Fibroblast of skin of scalp (primary cell): ENCODE results near the gene NSD2.
"Not testable (repeated sequence)": the region's sequence is repeated elsewhere in the genome, so short reads cannot be mapped to it uniquely, and the experiment has no call there.

Experiments
- DNase-seq: peaks from one replicate; pipeline ENCODE4 v3.0.0-alpha.2; 2013

NSD2 gene

DNA sequence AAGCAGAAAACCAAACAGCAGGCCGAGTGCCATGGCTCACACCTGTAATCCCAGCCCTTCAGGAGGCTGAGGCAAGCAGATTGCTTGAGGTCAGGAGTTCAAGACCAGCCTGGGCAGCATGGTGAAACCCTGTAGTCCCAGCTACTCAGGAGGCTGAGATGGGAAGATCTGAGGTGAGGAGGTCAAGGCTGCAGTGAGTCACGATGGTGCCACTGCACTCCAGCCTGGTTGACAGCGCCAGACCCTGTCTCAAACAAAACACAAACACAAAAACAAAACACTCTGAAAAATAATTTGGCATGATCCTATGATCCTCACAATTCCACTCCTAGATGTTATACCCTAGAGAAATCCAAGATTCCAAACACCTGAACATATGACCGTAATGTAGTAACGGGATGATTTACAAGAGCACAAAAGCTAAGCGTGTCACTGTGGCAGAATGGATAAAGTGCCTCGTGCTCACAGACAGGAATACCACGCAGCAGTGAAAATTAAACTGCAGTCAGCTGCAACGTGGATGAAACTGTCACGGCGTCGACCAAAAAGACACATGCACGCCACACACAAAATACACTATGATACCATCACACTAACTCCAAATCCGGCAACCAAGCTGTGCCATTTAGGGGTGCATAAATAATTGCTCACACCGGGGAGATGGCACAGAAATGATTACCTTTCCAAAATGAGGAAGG, 135.9 kb downstream of the NSD2 start:
- no peak for DNase-seq

- DNase-seq = no peak
Measured at GRCh38 chr4:2007804-2008670, 136.8 kb downstream of the NSD2 start.

- DNase-seq = no peak
Measured at GRCh38 chr4:2008671-2008920, 137.4 kb downstream of the NSD2 start.

GRCh38 chr4:2008921-2009650, 137.9 kb downstream of the NSD2 start, which contains the start of gene NELFA:
Gene NELFA, minus strand, starts transcription at chr4:2008974. Its CDS starts 15 bp downstream, at chr4:2008959.
- DNase-seq = peak; percentile 92

- peak; percentile 49 for DNase-seq
Measured at GRCh38 chr4:2009651-2010233, 138.5 kb downstream of the NSD2 start.

GRCh38 chr4:2011583-2011982, 140.4 kb downstream of the NSD2 start:
- DNase-seq = no peak

DNA sequence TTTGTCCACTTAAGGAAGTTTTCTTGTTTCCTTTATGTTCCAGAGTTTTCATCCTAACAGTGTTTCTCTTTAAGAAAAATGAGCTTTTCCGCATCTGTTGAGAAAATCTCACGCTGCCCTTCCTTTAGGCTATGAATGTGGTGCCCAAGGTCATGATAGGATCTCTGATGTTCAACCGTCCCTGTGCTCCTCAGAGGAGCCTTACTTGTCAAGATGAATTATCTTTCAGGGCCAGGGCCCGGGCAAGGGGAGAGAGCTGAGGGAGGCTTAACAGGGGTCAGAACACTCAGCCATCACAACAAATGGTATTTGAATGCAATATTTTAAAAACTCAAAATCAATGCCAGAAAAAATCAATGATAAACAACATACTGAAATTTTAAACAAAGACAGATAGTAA, 143.8 kb downstream of the NSD2 start:
- DNase-seq = no peak

GRCh38 chr4:2021358-2022018, 150.3 kb downstream of the NSD2 start:
- DNase-seq = not testable (repeated sequence)

DNA sequence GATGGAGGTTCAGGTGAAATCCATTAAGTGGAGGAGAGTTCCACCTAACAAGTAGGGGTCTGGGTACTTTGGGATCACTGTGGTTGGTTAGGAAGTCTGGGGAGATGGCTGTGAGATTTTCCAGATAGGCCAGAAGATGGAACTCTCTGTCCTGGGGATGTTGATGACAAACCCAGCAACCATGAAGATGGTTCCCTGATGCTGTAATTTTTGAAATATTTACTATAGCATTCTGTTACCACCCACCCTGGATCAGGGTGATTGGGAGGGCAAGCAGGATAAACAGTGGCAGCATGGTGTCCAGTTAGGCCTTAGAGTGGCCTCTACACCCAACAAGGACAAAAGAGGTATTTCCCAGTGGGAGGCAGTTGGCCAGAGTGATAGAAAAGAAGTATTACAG, 153.5 kb downstream of the NSD2 start:
- peak; percentile 19 for DNase-seq

- DNase-seq = no peak
Measured at GRCh38 chr4:2025817-2026216, 154.6 kb downstream of the NSD2 start.

DNA sequence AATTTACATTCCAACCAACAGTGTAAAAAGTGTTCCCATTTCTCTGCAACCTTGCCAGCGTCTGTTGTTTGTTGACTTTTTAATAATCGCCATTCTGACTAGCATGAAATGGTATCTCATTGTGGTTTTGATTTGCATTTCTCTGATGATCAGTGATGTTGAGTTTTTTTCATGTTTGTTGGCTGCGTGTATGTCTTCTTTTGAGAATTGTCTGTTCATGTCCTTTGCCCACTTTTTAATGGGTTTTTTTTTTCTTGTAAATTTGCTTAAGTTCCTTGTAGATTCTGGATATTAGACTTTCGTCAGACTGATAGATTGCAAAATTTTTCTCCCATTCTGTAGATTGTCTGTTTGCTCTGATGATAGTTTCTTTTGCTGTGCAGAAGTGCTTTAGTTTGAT, 155.9 kb downstream of the NSD2 start:
- peak; percentile 18 for DNase-seq

DNA sequence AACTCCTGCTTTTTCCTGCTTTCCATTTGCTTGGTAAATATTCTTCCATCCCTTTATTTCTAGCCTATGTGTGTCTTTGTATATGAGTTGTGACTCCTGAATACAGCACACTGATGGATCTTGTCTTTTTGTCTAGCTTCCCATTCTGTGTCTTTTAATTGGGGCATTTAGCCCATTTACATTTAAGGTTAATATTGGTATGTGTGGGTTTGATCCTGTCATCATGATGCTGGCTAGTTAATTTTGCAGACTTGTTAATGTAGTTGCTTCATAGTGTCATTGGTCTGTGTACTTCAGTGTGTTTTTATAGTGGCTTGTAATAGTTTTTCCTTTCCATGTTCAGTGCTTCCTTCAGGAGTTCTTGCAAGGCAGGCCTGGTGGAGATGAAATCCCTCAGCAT, 160.0 kb downstream of the NSD2 start:
- not testable (repeated sequence) for DNase-seq
